ENCODE data around the gene CRABP2. TPM values are rescaled to one million over a fixed set of nuclear protein-coding genes. Genes with fewer than 3 reads are reported as not detected.

CRABP2 gene
- total RNA-seq, 1 donor from 2014 or later = 229 TPM

DNA sequence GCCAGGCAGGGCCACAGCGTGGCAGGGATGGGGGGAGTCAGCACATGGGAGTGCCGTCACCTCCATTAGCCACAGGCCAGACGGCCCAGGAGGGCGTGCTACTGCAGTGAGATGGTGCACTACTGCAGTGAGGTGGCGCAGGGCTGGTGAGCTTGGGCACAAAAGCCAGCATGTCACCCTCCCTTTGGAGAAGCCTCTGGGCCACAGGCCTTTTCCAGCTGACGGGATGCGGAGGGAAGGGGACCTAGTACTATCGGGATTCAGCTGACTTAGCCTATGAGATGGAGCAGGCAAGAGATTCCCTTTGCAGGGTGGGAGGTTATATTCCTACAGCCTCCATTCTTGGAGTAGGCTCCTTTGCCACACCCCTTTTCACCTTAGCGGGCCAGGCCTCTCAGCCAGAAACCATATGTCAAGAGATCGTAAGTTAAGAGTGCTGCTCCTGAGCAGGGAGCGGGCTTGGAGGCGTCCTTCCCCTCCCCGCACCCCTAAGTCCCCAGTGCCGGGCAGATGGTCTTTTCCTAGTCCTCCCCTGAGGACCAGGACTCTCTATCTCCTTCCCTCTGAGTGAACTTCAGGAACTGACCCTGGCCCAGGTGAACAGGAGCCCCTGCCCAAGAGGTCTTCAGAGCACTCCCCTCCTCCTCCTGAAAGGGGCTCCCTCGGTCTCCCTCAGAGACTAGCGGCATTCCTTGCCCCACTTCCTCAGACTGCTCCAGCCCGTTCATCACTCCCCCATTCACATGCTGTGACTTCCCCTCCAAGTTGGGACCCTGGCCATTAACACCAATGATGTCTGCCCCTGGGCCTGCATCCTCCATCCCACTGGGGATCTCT, 36.4 kb downstream of the CRABP2 start:
- no peak for DNase-seq (ENCODE audit: low spot score)

DNA sequence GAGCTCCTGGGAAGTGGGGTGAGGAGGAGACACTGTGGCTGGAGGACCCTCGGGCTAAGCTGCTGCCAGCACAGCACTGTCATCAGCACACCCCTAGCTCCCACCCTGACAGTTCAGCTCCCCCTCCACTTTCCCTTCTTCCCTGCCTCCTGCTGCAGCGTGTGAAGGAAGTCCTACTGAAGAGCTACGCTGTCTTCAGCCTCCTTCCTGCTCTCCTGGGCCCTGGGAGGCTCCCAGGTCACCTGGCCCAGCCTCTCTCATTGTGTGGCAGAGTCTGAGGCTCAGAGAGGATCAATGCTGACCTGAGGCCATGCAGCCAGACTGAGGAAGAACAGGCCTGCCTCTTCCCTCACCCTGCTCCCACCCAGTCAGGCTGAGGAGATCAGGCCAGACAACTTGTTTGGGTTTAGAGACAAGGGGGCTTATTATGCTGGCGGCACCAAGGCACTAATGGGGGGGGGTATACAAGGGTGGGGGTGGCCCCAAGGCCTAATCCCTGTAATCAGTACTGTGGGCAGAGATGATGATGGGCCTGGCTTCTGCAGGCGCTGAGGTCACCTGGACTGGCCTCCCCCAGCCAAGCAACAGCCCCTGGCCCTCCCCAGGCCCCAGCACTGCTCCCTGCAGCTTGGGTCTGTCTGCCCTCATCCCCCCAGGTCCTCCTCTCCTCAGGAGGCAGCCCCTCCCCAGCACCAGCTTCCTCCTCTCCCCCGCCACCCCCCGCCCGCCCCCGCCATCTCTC, 37.2 kb downstream of the CRABP2 start:
- no peak for DNase-seq (ENCODE audit: low spot score)

DNA sequence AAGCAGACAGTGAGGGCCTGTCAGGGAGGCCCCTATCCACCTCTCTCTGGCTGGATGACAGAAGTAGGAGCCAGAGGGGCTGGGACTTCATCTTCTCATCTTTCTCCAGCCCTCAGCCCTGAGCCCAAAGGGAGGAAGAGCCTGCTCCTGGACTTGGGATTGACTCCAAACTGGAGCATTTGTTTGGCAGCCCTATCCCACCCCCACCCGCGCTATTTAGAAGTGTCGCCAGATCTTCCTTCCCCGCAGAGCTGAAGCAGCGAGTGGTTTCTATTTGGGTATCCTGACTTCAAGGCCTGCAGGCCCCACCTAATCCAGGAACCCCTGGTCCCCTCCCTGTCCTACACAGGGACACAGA, 37.8 kb downstream of the CRABP2 start:
- no peak for DNase-seq (ENCODE audit: low spot score)

DNA sequence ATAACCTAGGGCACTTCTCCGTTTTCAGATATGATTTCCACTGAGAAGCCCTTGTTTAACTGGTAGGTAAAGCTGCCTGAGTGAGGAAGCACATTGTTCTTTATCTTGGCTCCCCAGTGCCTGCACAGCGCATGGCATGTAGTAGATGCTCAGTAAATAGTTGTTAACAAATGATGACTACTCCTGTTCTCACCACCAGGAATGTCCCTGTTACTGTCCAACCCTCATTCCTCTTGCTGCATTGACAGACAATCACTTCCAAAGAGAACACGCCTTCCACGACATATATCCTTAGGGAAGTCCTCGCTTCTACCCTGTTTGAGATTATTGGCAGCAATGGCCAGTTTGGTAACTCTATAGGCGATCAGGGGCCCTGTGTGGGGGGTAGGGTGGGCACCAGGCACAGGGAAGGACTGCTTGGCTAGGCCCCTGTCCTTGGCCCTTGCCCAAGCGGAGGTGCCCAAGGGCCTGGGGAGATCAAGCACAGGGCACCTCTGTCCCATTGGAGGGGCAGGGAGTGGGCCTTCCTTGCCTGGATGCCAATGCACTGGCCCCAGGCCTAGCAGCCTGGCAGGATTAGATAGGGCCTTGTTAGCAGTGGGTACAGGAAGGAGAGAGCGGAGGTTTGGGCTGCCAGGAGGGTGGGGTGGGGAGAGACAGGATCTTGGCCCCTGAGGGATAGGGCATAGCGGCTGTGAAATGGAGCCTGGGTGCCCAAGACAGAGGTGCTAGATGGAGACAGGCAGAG, 38.3 kb downstream of the CRABP2 start:
- no peak for DNase-seq (ENCODE audit: low spot score)

DNA sequence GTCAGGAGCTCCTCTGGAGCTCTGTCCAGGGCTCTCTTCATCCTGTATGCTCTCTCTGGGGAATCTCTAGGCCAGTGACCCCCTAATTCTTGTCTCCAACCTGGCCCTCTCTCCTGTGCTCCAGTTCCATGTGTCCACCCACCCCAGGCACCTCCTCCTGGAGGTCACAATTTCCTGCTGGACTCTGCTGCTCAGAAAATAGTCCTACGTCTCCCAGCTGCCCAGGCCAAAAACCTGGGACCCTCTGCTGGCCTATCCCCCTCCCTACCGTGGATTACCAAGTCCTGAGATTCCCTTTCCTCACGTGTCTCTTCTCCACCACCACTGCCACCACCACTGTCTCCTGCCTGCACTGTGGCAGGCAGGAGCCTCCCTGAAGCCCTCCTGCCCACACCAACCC, 39.8 kb downstream of the CRABP2 start:
- DNase-seq (ENCODE audit: low spot score) = no peak

DNA sequence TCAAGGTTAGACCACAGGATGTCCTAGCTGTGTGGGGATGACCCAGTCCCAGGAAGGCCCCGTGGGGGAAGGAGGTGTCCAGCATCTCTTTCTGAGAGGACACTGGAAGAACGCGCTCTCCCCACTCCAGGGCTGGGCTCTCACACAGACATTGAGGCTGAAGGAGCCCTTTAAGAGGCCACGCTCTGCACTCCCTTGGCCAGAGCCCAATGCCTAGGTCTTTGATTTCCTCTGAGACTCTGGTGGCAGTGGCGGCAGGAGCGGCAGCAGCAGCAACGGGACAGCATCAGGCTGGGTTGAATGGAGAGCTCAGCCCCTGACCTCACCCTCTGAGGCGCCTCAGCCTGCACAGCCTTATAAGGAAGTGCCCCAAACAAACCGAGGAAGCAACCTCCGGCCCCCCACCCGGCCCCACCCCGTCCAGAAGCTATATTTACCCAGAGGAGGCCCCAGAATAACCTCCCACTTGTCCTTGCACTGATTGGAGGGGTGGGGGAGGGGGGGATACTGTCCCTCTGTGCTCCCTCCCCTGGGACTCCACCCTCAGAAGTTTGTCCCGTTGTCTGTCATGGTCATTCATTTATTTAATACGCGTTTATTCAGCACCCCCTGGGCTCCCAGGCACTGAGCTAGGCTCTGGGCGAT, 40.5 kb downstream of the CRABP2 start:
- no peak for DNase-seq (ENCODE audit: low spot score)

DNA sequence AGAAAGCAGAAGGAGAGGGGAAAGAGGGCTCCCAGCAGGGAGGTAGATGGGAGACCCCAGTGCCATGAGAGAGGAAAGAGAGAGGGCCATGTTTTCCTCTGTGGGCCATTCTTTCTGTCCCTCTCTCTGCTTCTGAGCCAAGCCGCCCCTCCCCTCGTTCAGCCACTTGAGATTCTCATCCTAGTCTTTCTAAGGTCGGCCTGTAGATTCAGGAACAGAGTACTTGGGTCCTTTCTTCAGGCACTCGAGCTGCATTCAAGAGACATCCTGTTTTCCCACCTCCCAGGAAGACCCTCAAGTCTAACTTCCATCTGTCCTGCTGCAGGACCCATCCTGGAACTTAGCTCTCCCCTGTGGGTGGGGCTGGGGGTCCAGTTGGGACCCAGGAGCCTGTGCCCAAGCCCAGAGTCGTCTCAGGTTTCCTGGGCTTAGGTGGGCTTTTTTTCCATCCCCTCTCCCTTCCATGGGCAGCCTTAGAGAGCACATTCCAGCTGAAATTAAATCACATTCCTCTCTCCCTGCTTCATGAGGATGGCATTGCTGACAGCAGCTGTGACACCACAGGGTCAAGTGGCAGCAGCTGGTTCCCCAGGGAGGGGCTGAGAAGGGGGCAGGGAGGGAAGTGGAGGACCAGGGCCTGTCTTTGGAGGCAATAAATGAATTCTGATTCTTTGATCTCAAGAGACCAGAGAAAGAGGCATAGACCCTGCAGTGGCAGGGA, 41.2 kb downstream of the CRABP2 start:
- DNase-seq (ENCODE audit: low spot score) = no peak

DNA sequence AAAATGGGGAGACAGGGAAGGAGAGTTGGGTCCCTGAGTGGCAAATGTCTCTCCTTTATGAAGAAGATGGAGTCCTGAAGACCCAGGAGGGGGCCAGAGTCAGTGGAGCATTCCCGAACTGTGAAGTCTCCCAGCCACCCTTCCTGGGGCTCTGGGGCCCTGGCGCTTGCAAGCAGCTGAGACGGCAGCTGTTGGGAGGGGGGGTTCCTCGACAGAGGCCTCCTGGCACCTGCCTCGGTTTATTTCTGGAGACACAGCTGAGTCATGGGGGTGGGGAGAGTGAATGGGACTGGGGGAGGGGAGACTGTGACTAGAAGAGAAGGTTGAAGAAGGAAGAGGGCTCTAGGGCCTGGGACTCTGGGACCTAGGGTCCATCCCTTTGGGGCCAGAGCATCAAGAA, 42.2 kb downstream of the CRABP2 start:
- DNase-seq (ENCODE audit: low spot score) = no peak

DNA sequence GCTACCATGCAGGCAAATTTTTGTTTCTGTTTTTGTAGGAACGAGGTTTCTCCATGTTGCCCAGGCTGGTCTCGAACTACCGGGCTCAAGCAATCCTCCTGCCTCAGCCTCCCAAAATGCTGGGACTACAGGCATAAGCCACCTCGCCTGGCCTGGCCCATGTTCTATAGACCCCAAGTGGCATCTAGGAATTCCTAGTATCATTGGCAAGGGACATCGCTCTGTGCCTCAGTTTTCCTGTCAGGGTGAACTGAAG, 42.7 kb downstream of the CRABP2 start:
- DNase-seq (ENCODE audit: low spot score) = no peak

DNA sequence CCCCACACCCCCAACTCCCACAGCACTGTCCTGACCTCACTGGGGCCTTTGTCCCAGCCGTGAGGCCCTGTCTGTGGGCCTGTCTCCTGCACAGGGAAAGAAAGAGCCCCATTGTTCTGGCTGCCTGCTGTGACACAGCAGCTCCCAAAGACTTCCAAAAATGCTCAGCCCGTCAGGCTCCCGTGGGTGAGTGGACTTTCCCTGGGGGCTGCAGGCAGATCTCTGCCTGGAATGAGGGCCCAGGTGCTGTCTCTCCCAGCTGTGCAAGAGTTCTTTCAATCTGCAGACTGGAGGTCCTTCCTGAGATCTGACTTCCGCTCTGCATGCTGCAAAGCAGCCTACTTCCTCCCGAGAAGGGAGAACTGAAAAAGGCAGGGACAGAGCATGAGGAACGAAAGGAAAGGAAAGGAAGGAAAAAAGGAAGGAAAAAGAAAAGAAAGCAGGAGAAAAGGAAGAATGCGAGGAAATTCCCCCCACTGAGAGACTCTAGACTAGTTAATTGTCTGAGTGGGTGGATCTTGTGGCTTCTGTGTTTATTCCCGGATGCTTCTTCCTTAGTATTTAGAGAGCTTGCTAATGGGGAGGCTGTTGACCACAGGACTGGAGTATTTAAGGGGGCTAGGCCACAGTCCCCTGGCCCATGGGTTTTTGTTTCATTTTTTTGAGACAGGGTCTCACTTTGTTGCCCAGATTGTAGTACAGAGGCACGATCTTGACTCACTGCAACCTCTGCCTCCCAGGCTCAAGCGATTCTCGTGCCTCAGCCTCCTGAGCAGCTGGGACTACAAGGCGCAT, 43.2 kb downstream of the CRABP2 start:
- no peak for DNase-seq (ENCODE audit: low spot score)

DNA sequence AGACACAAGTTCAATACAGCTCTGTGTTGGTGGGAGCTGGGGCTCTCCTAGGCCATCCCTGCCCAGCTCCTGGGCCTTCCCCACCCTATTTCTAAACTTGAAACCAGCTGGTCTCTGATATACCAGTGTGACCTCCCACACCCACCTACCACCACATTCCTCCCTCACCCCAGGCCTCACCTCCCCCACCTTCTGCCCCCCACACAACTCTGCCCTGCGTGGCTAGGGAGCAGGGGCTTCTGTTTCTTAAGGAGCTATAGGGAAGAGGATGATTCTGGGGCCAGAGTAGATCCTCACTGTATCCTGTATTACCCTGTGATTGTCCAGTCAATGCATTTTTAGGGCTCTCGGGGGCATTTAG, 44.7 kb downstream of the CRABP2 start:
- no peak for DNase-seq (ENCODE audit: low spot score)

DNA sequence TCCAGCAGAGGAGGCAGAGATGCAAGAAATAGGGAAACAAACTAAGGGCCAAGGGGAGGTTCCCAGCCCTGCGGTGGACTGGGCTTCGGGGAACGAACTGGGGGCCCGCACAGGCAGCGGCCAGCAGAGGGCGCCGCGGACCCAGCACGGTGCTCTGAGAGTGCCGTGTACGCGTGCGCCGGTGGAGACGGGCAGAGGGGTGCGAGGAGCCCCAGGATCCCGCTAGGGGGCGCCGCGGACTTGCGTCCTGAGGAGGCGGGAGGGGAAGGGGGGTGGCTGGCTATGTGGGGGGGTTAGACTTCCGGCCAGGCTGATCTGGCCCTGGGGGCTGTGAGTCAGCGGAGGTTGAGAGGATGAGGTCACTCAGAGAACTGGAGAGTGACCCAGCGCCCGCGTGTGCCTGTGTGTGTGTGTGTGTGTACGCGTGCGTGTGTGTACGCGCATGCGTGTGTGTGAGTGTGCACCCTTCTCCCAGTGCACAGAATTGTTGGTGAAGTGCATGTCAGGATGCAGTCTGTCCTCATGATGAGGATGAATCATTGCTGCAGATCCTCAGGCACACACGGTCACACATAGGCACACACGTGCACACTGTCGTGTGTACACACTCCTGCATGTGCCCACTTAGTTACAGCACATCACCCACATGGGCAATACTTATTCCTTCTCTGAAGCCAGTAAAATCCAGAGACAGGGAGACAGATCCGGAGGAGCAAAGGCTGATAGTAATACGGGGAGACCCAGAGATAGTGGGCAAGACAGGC, 45.2 kb downstream of the CRABP2 start:
- peak; percentile 96 for DNase-seq (ENCODE audit: low spot score)

DNA sequence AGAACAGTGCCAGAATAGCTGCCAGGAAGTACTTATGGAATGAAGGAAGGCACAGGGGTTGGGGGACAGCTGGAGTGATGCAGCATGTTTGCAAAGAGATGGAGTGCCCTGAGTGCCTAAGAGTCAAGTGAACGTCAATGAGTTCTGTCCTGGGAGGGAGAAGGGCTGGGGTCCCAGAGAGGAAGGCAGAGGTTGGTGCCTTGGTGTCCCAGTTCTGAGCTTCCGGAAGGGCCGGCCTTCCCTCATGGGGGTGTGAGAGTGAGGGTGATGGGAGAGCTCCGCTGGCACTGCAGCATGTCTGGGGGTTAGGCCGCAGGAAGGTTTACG, 45.8 kb downstream of the CRABP2 start:
- no peak for DNase-seq (ENCODE audit: low spot score)

DNA sequence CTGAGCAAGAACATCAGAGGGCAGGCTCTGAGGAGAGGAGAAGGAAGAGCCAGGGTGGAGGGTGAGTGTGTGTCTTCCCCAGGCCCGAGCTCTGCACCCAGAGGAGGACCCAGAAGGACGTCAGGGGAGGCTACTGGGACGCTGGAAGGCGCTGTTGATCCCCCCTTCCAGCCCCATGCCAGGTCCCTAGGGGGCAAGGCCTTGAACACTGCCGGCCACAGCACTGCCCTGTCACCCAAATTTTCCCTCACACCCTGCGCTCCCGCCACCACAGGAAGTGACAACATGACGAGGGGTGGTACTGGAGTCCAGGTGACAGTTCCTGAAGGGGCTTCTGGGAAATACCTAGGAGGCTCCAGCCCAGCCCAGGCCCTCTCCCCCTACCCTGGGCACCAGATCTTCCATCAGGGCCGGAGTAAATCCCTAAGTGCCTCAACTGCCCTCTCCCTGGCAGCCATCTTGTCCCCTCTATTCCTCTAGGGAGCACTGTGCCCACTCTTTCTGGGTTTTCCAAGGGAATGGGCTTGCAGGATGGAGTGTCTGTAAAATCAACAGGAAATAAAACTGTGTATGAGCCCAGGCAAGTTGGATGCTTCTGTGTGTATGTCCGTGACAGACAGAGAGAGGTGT, 46.3 kb downstream of the CRABP2 start:
- no peak for DNase-seq (ENCODE audit: low spot score)

DNA sequence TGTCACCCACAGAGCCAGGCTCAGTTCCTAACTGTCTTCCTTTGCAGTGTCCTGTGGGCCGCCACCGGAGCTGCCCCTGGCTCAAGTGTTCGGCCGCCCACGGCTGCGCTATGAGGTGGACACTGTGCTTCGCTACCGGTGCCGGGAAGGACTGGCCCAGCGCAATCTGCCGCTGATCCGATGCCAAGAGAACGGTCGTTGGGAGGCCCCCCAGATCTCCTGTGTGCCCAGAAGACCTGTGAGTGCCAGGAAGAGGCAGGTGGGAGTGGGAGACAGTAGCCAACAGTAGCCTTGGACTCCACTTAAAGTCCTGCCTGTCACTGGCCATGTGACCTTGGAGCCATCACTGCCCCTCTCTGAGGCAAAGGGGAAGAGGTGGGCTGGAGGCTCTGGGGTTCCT, 46.9 kb downstream of the CRABP2 start:
- DNase-seq (ENCODE audit: low spot score) = no peak

DNA sequence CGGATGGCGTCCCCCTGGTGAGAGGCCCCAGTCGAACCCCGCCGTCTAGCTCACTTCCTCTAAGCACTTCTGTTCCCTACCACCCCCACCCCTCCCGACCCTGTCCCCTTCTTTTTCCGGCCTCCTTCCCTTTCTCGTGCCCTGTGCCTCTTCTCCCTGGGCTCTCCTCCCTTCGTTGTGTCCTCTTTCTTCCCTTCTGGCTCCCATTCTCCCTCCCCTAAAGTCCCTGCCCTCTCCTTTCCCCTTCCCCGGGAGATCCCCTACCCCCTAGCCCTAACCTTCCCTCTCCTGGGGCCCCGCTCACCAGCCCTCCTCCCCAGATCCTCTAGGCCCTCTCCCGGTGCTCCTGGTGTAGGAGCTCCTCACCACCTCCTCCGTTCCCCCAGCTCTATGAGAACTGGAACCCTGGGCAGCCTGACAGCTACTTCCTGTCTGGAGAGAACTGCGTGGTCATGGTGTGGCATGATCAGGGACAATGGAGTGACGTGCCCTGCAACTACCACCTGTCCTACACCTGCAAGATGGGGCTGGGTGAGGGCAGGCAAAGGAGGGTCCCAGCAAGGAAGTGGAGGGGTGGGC, 47.6 kb downstream of the CRABP2 start:
- DNase-seq (ENCODE audit: low spot score) = no peak

DNA sequence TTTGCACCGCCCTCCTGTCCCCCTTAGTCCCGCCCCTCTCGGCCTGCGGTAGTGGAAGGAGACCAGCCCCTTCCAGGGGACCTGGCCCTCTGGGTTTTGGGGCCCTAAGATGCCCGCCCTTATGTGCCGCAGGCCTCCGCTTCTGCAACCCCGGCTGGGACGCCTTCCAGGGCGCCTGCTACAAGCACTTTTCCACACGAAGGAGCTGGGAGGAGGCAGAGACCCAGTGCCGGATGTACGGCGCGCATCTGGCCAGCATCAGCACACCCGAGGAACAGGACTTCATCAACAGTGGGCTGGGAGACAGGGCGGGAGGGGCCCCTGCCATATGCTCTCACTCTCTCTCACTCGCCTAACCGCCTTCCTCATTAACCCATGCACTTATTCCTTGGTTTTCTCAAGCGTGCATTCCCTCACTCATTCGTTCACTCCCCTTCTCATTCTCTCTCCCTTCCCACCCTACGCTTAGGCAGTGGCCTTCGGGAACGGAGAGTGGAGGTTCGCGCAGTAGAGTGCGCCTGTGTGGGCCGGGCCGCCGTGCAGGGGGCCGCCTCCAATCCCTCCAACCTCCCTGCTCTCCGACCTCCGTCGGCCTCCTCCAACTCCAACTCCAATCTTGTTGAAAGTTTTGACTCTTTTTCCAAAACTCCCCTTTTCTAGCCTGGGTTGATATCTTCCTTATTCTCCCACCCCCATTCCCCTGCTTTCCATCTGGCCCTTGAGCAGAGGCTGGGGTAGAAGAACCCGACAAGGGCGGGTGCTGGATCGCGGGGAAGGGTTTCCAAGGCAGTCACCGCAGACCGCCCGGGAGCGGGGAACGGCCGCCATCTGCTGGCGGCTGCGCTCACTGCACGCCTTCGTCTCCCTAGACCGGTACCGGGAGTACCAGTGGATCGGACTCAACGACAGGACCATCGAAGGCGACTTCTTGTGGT, 48.3 kb downstream of the CRABP2 start:
- peak; percentile 81 for DNase-seq (ENCODE audit: low spot score)

DNA sequence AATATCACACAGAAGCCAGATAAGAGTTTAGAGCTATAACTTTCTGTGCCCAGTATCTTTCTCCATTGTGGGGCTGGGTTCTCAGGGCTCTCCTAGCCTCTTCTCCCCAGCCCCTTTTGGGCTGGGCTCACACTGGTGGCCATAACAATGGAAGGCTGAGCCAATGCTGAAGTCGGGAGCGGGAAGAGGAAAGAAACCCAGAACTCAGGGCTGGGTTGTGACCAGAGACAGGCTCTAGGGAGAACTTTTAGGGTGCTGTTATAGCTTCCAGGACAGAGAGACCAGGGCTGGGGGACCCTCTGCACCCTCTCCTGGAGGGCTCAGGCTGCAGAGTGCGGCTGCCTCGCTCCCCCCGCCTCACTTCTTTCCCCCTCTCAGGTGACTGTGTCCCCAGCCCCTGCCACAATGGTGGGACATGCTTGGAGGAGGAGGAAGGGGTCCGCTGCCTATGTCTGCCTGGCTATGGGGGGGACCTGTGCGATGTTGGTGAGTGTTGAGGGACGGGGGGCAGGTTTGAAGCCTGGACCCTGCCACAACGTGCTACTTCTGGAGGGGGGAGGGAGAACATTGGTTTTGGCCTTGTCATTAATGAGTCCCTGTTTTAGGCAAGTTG, 49.4 kb downstream of the CRABP2 start:
- no peak for DNase-seq (ENCODE audit: low spot score)

All from ureter (tissue), 1 donor.